ENCODE results near the gene CDH4. TPM values are rescaled to one million over a fixed set of nuclear protein-coding genes. Genes with fewer than 3 reads are reported as not detected.
A peak's percentile ranks its signal among the peaks of the same experiment; 100 is the strongest.

Gene CDH4
- total and polyA plus RNA-seq, 2 of the 8 experiments (the other 6 are each of a cell fraction or from before 2014, with no cell fraction given): 4.3 to 7.9 TPM

DNA sequence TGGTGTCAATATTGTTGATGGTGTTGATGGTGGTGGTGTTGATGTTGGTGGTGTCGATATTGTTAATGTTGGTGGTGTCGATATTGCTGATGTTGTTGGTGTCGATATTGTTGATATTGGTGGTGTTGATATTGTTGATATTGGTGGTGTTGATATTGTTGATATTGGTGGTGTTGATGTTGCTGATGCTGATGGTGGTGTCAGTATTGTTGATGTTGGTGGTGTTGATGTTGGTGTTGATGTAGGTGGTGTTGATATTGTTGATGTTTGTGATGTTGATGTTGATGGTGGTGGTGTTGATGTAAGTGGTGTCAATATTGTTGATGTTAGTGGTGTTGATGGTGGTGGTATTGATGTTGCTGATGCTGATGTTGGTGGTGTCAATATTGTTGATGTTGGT, 240.0 kb downstream of the CDH4 start:
- no peak overlapping the region for H3K4me3 ChIP-seq (ENCODE audit: extremely low read depth in 1 of 4, insufficient read depth in 2 of 4, low read depth in 3 of 4, low read length in 4 of 4)
- H3K27ac ChIP-seq (ENCODE audit: low read depth, low read length): no peak overlapping the region
- no peaks in the 10 kb centered on the region for H3K79me1 ChIP-seq (ENCODE audit: low read depth, low read length)
- DNase-seq (ENCODE audit: low read depth in 1 of 2, low spot score in 2 of 2) (no peak), FAIRE-seq (no peak)
- peak overlapping the region; percentile 20 for H4K91ac ChIP-seq (replicated peaks; ENCODE audit: insufficient read length, low read length)
- no peaks in the 10 kb centered on the region for H3K9me3 ChIP-seq (ENCODE audit: insufficient read depth in 2 of 2, low read depth in 1 of 2, low read length in 1 of 2)
- H3K79me2 ChIP-seq (ENCODE audit: control insufficient read depth in 1 of 2, insufficient read depth in 2 of 2, low read length in 2 of 2): peaks cover 0 to 4% of the 10 kb centered on the region in 2 experiments; a peak in 1 of 4 replicates
- no peak overlapping the region for H3K14ac ChIP-seq (ENCODE audit: insufficient read length)
- no peak overlapping the region for H3K4ac ChIP-seq (replicated peaks; ENCODE audit: insufficient read length, low read depth, low read length)
- H3K9ac ChIP-seq (replicated peaks in 1 of 4; ENCODE audit: extremely low read depth in 1 of 4, low read depth in 3 of 4, low read length in 3 of 4): no peak overlapping the region; a peak in 1 of 7 replicates
- CTCF ChIA-PET (ENCODE audit: partially characterized antibody): no interaction called here
- 95% methylated on average over 3 of the region's 3 CpGs; no CpG with 5 or more reads in 1 of the 2 experiments for WGBS, 2 experiments (ENCODE audit: extremely low coverage in 1 of 2, insufficient coverage in 1 of 2, insufficient read length in 1 of 2, insufficient replicate concordance in 2 of 2, low coverage in 1 of 2, low lambda C conversion rate in 2 of 2, missing lambda C conversion rate in 1 of 2)
- H2AK5ac ChIP-seq (ENCODE audit: low read depth, low read length): peak overlapping the region; percentile 98
- peaks cover 3 to 21% (median 5%) of the 10 kb centered on the region in 4 experiments; a peak in 5 of 7 replicates for H3K4me1 ChIP-seq (replicated peaks in 1 of 4; ENCODE audit: control insufficient read depth in 3 of 4, insufficient read depth in 4 of 4, low read length in 3 of 4)
- no peaks in the 10 kb centered on the region for H4K20me1 ChIP-seq (replicated peaks in 1 of 2; ENCODE audit: control insufficient read depth in 1 of 2, insufficient read depth in 2 of 2, low read length in 2 of 2)
- peak overlapping the region; percentile 74; the same call in 1 of the 2 replicates for H2BK20ac ChIP-seq (ENCODE audit: low read length)
- 0 out of 2 replicates have a peak overlapping the region, but pooled peaks have one; percentile 12 for H2BK15ac ChIP-seq (ENCODE audit: low read length)
- H2BK5ac ChIP-seq (ENCODE audit: low read depth, low read length): peak overlapping the region; percentile 56; the same call in 1 of the 2 replicates
- no peak overlapping the region for H2BK120ac ChIP-seq (replicated peaks; ENCODE audit: low read depth, low read length)
- H3K27me3 ChIP-seq (replicated peaks in 1 of 4; ENCODE audit: control insufficient read depth in 3 of 4, extremely low read depth in 1 of 4, insufficient read depth in 3 of 4, low read length in 3 of 4): peaks cover 0 to 2% (median 0%) of the 10 kb centered on the region in 4 experiments; a peak in 1 of 7 replicates
- H2BK12ac ChIP-seq (ENCODE audit: low read depth, low read length): peak overlapping the region; percentile 77; the same call in 1 of the 2 replicates
- no peak overlapping the region for H3K18ac ChIP-seq (ENCODE audit: extremely low read depth, low read length)
- POLR2A ChIA-PET (ENCODE audit: partially characterized antibody): no interaction called here
- no peak overlapping the region for H3K4me2 ChIP-seq (ENCODE audit: insufficient read depth in 1 of 2, low read depth in 2 of 2, low read length in 2 of 2)
- H4K5ac ChIP-seq (ENCODE audit: insufficient read length, low read depth, low read length): no peak overlapping the region
- H3K56ac ChIP-seq (replicated peaks; ENCODE audit: insufficient read length, low read depth, low read length): no peak overlapping the region
- no peak overlapping the region for H4K8ac ChIP-seq (ENCODE audit: extremely low read depth, insufficient read depth, low read length)
- H3K36me3 ChIP-seq (ENCODE audit: control insufficient read depth in 2 of 4, insufficient read depth in 4 of 4, low read length in 3 of 4): no peaks in the 10 kb centered on the region
- no peak overlapping the region for H2AFZ ChIP-seq (ENCODE audit: low read length)
- no peak overlapping the region for H3K23ac ChIP-seq (ENCODE audit: insufficient read length)
- peaks cover 11% of the 10 kb centered on the region for H3K23me2 ChIP-seq (ENCODE audit: low read depth, low read length)
- TF ChIP-seq SRF (IDR thresholded peaks at IDR 0.05; ENCODE audit: low read depth, low read length): no peak
- no peak for TF ChIP-seq CEBPB (IDR thresholded peaks at IDR 0.05; ENCODE audit: low read depth, low read length)
- no peak for TF ChIP-seq TCF12 (IDR thresholded peaks at IDR 0.05; ENCODE audit: low read depth, low read length)
- TF ChIP-seq JUN (IDR thresholded peaks at IDR 0.05; ENCODE audit: low read depth, low read length): no peak
- TF ChIP-seq KDM5A (IDR thresholded peaks at IDR 0.05; ENCODE audit: low read length): no peak
- no peak for TF ChIP-seq TAF1 (IDR thresholded peaks at IDR 0.05; ENCODE audit: low read depth, low read length)

Data from H1 (cell line).